ENCODE measurements around the gene FMN1.
"Not testable (repeated sequence)": the region's sequence is repeated elsewhere in the genome, so short reads cannot be mapped to it uniquely, and the experiment has no call there.

Gene FMN1

DNA sequence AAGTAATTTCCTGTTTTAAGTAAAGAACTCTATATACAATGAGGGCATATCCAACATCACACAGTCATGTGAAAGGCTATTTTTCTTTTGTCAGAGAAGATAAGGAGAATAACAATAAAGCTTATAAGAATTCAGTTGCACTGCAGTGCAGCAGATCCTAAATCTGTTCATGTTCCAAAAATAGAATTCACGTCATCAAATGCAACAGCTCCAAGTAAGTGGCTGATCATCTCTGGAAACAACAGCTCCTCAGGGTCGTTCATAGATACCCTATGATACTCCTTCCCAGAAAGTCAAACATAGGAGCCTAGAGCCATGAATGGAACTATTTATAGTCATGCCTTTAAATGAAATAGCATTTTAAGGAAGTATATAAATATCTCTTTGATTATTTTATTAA lies 100.2 kb downstream of the FMN1 start:
- no peak for DNase-seq (ENCODE audit: low read depth)

DNA sequence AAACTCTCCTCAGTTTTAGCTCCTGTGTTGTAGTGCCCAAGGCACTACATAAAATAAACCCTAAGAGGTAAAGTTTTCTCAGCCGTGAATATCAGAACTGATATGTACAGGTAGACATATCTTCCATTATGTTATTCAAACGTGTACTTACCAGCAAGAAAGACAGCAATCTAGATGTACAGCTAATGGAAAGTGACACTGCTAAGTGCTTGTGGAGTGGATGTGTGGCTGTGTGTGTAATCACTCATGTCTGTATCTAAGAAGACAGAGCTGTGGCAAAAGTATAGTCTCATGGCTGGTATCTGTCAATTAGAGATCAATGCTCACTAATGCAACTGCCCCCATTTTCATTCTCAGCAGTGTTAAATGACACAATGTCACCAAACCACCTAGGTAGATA lies 101.3 kb downstream of the FMN1 start:
- no peak for DNase-seq (ENCODE audit: low read depth)

- no peak for DNase-seq (ENCODE audit: low read depth)
These were observed 102.4 kb downstream of the FMN1 start for GRCh38 chr15:33091983-33092693.

DNA sequence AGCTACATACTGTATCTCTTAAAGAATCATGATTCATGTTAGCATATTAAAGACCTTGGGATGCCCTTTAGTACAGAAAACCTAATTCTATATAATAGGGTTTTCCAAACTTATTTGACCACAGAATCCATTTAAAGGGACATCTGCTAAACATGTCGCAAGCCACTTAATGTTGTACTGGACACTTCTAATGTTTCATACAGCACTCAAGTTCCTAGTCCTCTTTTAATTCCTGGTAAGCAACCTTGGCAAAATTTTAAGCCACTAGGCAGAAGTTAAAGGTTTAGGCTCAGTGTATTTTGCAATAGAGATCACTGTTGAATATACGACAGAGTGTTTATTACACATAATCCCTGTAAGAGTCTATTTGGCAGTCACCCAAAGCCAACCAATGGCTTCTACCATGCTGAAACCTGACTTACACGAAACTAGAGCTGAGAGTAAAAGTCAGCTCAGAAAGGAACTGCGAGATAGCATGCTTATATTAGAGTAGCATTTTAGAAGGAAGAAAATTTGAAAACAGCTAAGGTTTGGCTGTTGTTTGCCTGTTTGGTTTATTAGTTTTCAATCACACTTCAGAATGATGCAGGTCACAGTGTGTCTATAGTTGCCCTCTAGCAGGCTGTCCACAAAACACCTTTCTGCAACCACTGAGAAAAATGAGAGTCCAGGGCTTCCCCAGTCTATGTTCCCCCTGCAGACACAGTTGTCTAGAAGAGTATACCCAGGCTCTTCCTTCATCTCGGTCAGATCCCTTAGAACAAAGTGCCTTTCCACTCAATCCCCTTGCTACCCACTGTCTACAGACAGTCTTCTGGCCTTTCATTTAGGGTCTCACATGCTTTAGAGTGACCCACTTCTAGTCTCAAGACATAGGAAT lies 104.4 kb downstream of the FMN1 start:
- no peak for DNase-seq (ENCODE audit: low read depth)

- DNase-seq (ENCODE audit: low read depth) = no peak
These were observed 105.2 kb downstream of the FMN1 start for GRCh38 chr15:33089165-33089877.

- no peak for DNase-seq (ENCODE audit: low read depth)
These were observed 107.9 kb downstream of the FMN1 start for GRCh38 chr15:33086500-33087121.

GRCh38 chr15:33084661-33085060 lies 109.9 kb downstream of the FMN1 start:
- no peak for DNase-seq (ENCODE audit: low read depth)

DNA sequence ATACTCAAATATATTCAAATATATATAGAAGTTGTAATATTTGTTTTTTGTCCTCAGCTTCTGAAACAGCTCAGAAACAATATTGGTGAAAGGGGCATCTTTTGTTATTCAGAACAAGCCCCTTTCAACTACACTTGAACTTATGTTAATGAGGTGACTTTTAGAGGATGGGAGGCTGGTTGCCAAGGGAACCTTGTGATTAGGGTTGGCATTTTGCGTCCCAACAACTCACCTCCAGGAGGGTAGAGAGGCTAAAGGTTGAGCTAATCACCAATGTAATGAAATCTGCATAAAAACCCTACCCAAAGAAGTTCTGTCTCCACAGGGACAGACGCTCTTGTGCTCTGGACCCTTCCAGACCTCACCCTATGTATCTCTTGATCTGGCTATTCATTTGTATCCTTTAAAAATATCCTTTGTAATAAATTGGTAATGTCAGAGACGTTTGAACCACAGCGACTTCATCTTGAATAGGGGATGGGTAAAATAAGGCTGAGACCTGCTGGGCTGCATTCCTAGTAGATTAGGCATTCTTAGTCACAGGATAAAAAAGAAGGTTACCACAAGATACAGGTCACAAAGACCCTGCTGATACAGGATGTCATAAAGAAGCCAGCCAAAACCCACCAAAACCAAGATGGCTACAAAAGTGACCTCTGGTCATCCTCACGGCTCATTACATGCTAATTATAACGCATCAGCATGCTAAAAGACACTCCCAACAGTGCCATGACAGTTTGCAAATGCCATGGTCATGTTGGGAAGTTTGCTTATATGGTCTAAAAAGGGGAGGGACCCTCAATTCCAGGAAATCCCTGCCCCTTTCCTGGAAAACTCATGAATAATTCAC lies 111.1 kb downstream of the FMN1 start:
- DNase-seq (ENCODE audit: low read depth) = no peak

GRCh38 chr15:33080006-33080405 lies 114.5 kb downstream of the FMN1 start:
- no peak for DNase-seq (ENCODE audit: low read depth)

GRCh38 chr15:33078607-33079006 lies 115.9 kb downstream of the FMN1 start:
- no peak for DNase-seq (ENCODE audit: low read depth)

DNA sequence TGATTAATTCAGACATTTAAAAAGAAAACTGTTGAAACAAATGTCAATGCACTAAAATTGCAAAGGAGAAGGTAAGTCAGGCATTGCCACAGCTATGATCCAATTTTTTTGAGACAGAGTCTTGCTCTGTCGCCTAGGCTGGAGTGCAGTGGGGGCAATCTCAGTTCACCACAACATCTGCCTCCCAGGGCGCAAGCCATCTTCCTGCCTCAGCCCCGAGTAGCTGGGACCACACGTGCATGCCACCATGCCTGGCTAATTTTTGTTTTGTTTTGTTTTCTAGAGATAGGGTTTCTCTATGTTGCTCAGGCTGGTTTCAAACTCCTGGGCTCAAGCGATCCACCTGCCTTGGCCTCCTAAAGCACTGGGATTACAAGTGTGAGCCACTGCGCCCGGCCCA lies 117.6 kb downstream of the FMN1 start:
- DNase-seq (ENCODE audit: low read depth) = no peak

DNA sequence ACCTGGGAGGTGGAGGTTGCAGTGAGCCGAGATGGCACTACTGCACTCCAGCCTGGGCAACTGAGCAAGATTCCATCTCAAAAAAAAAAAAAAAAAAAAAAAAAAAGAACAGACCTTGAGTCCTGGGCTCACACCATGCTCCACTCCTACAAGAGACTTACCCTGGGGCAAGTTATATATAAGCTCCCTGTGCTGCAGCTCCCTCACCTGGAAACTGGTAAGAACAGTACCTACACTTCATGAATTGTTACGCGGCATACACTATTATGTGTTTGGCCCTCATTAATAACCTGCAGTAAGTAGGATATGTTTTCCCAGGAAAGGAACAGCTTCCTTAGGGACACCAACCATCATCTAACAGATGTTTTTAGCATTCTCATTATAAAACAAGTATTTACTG lies 119.6 kb downstream of the FMN1 start:
- no peak for DNase-seq (ENCODE audit: low read depth)

- DNase-seq (ENCODE audit: low read depth) = no peak
These were observed 120.3 kb downstream of the FMN1 start for GRCh38 chr15:33074212-33074611.

GRCh38 chr15:33071451-33071850 lies 123.1 kb downstream of the FMN1 start:
- DNase-seq (ENCODE audit: low read depth) = no peak

DNA sequence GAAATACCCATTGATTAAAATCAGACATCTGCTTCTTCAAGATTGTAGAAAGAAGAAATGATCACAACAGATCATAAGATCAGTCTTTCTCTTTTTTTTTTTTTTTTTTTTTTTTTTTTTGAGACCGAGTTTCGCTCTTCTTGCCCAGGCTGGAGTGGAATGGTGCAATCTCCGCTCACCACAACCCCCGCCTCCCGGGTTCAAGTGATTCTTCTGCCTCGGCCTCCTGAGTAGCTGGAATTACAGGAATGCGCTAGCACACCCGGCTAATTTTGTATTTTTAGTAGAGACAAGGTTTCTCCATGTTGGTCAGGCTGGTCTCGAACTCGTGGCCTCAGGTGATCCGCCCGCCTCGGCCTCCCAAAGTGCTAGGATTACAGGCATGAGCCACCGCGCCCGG lies 124.6 kb downstream of the FMN1 start:
- DNase-seq (ENCODE audit: low read depth) = not testable (repeated sequence)

GRCh38 chr15:33069161-33069560 lies 125.4 kb downstream of the FMN1 start:
- no peak for DNase-seq (ENCODE audit: low read depth)

DNA sequence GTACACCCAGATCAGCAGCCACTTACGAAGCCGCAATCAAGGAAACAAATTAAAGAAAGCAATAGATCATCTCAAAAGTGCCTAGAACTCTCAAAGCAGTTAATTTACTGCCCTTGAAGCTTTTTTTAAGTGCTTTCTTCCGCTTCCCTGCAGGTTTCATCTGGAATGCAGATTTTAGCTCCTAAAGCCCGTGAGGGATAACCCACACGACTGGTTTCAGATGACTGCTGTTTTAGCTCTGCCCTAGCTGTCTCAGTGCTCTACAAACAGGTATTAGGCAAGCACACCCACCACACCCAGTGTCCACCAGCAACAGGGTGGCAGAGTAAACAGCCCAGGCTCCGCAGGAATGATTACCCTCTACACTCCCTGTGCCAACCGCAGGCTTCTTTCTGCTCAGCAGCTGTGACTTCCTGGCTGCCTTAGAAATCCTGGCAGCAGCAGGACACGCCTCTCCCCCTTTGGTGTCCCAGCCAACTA lies 126.0 kb downstream of the FMN1 start:
- no peak for DNase-seq (ENCODE audit: low read depth)

DNA sequence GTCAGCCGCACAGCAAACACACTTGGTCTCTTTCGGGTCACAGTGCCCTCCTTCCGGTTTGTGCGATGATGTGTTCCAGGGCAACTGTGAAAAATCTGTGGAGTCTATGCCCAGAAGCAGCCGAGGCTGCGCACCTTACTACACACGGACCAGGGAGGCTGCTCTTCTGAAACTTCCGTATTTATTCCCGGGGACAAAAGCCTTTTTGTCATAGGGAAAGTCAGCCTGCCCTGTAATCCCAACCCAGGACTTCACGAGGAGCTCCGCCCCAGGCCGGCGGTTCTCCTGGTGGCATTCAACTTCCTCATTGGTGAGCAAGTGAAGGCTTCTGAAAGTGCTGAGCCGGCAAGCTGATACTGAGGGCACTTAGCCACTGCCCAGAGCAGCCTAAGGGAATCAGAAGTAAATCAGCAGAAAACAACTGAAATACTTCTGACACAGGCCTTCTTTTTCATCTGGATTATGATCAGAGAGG lies 126.5 kb downstream of the FMN1 start:
- DNase-seq (ENCODE audit: low read depth) = no peak

DNA sequence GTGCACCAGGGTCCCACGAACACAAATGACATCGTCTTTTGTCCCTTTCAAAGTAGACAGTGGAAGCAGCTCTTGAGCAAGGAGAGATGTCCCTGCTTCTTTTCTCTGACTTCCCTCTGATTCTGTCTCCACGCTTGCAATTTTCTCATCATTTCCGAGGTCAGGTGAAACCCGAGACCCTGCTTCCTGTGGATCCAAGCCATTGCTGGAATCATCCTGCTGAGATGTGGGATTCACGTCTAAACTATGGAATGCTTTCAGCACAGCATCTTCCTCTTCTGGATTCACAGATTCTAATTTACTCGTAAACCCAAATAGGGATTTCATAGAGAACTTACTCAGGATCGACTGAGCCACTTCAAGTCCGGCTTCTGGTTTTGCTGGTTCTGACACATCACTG lies 127.1 kb downstream of the FMN1 start:
- no peak for DNase-seq (ENCODE audit: low read depth)

DNA sequence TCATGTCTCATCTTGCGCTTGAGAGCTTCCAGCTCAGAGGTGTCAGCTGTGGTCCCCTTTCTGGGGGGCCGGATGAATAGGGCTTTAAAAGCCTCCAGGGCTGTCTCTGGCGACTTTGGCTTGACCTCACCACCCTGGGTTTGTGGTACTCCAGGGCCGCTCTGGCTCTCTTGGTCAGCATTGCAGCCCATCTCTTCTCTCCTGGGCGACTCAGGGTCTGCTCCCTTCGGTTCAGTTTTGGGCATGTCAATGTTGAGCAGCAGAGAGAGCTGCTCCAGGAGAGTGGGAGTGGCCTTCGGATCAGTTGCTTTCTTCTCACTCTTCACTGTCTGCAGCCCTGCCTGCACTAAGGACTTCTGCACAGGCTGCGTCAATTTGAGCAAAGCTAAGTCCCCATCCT lies 127.9 kb downstream of the FMN1 start:
- no peak for DNase-seq (ENCODE audit: low read depth)

DNA sequence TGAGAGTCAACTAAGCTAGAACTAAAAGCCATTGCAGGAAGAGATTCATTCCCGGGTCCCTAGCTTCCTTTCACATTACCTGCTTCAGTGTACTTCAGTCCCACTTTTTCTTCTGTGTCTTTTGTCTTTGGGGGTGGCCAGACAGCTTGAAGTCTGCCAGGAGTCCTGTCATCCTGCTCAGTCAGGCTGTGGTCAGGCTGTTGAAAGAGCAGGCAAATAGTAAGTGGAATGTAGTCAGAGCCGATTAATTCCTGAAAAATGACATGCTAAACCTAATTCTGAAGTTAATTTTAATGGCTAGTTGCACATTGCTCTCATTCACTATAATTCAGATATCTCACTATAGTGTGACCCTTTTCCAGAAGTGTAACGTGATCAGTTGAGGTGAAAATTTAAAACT lies 129.6 kb downstream of the FMN1 start:
- DNase-seq (ENCODE audit: low read depth) = no peak

Measured in T-helper 22 cell (primary cell).